T-helper 2 cell (primary cell): Measurements from ENCODE around the gene CCL4L2.
"Not testable (repeated sequence)": the region's sequence is repeated elsewhere in the genome, so short reads cannot be mapped to it uniquely, and the experiment has no call there.

Experiments
- DNase-seq, 5 experiments: peaks; one replicate each; pipeline versions ENCODE4 v3.0.0 to v3.0.0-alpha.2; 2012 to 2022
- total RNA-seq, 2 donors: gene quantifications; one replicate each; lab custom pipeline; 2026; lab: John Stamatoyannopoulos, UW

Gene CCL4L2
- 0 reads per million in 2 donors for total RNA-seq

- DNase-seq = not testable (repeated sequence)
Observed at GRCh38 chr17:36210439-36211211, at the start of gene CCL4L2. CCL4L2 (plus strand) TSS chr17:36211063.

- not testable (repeated sequence) for DNase-seq
Observed at GRCh38 chr17:36168836-36169235, 42.0 kb upstream of the CCL4L2 start.

GRCh38 chr17:36176536-36176935 is 34.3 kb upstream of the CCL4L2 start, which contains the start of gene TBC1D3B:
TBC1D3B (minus strand) TSS chr17:36176636; CDS start chr17:36175050, 1,586 bp downstream.
- DNase-seq = not testable (repeated sequence)

- DNase-seq = not testable (repeated sequence)
Observed at GRCh38 chr17:36181446-36182175, 29.3 kb upstream of the CCL4L2 start.

GRCh38 chr17:36182176-36183000 is 28.5 kb upstream of the CCL4L2 start:
- DNase-seq = no peak

- DNase-seq = no peak
Observed at GRCh38 chr17:36183001-36183971, 27.6 kb upstream of the CCL4L2 start.

- no peak for DNase-seq
Observed at GRCh38 chr17:36184023-36184765, 26.7 kb upstream of the CCL4L2 start.

- no peak for DNase-seq
Observed at GRCh38 chr17:36185416-36185815, 25.4 kb upstream of the CCL4L2 start.

GRCh38 chr17:36186810-36187763 is 23.8 kb upstream of the CCL4L2 start:
- DNase-seq = not testable (repeated sequence)

GRCh38 chr17:36187943-36188665 is 22.8 kb upstream of the CCL4L2 start:
- DNase-seq = not testable (repeated sequence)

GRCh38 chr17:36188891-36189306 is 22.0 kb upstream of the CCL4L2 start:
- DNase-seq = peak in 2 of 5 experiments; percentile 67 to 83

- DNase-seq = not testable (repeated sequence)
Observed at GRCh38 chr17:36189993-36190392, 20.9 kb upstream of the CCL4L2 start.

GRCh38 chr17:36190549-36191330 is 20.1 kb upstream of the CCL4L2 start:
- not testable (repeated sequence) for DNase-seq

GRCh38 chr17:36193216-36193775 is 17.6 kb upstream of the CCL4L2 start:
- no peak for DNase-seq

- not testable (repeated sequence) for DNase-seq
Observed at GRCh38 chr17:36194147-36194831, 16.6 kb upstream of the CCL4L2 start.

GRCh38 chr17:36194832-36195433 is 15.9 kb upstream of the CCL4L2 start:
- DNase-seq = not testable (repeated sequence)
